H1 (cell line): ENCODE data around the gene RANBP2. TPM values are rescaled to one million over a fixed set of nuclear protein-coding genes. Genes with fewer than 3 reads are reported as not detected.

Experiments used
- SRF ChIP-seq: IDR thresholded peaks from 2 replicates; pipeline ENCODE4 v1.6.1; 2011; ENCODE audit warnings: mild to moderate bottlenecking, low read depth, low read length, moderate library complexity
- polyA plus RNA-seq, 7 experiments: library from polyadenylated mRNA; depleted of rRNA in 3 of 7; stranded (reverse) in 5 of 7; unstranded in 2 of 7; fragments of >200 nt in 5 of 7; fragments of 200-250 nt in 2 of 7; gene quantifications; 1 replicate in 5 of 7; 2 replicates in 1 of 7; 4 replicates in 1 of 7; pipeline versions ENCODE4 v1.2.1 to v1.2.3, GENCODE V29; 2011 to 2013; ENCODE audit warnings: missing spikeins in 2 of 7, mixed read lengths in 2 of 7
- total RNA-seq: library from RNA; stranded (reverse); fragmentation: NEBNext Ultra II Directional; extraction: Animal tissue kit (Norgen Biotek cat#: 25700); gene quantifications from 2 replicates; pipeline ENCODE4 v1.2.1, GENCODE V29; 2021

RANBP2 gene
- total and polyA plus RNA-seq, 2 of the 8 experiments (the other 6 are each of a cell fraction or from before 2014, with no cell fraction given), result 8.2 to 95.9 TPM

- TF ChIP-seq SRF, result no peak
Measured at GRCh38 chr2:108776475-108776874, 57.2 kb downstream of the RANBP2 start (continued).
